ENCODE measurements around the gene MED13.

The MED13 gene

DNA sequence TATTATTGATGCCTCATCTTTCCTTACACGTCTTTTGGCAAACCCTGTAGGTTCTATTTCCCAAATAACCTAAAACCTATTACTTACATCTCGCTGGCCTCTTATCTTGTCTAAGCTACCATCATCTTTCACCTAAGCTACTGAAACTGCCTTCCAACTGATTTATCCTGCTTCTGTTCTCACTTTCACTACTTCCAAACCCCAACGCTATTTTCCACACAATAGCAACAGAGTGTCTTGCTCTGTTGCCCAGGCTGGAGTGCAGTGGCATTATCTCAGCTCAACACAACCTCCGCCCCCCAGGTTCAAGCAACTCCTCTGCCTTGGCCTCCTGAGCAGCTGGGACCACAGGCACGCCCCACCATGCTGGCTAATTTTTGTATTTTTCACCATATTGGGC is 84.5 kb downstream of the MED13 start:
- no peak for DNase-seq (ENCODE audit: insufficient read length)
- no peak for TF ChIP-seq POLR2A (IDR thresholded peaks at IDR 0.05; ENCODE audit: low read depth, low read length)
- TF ChIP-seq TAF1 (IDR thresholded peaks at IDR 0.05; ENCODE audit: borderline replicate concordance, low read depth, low read length), result no peak
- TF ChIP-seq POLR2AphosphoS5 (IDR thresholded peaks at IDR 0.05; ENCODE audit: low read depth, low read length), result no peak
- no peak for FAIRE-seq

DNA sequence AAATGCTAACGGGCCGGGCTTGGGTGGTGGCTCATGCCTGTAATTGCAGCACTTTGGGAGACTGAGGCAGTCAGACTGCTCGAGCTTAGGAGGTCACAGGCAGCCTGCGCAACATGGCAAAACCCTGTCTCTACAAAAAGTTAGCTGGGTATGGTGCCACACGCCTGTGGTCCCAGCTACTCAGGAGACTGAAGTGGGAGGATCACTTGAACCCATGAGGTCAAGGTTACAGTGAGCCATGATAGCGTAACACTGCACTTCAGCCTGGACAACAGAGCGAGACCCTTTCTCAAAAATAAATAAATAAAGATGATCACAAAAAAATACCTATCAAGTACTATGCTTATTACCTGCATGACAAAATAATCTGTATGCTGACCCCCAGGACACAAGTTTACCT is 91.0 kb downstream of the MED13 start:
- no peak for FAIRE-seq

DNA sequence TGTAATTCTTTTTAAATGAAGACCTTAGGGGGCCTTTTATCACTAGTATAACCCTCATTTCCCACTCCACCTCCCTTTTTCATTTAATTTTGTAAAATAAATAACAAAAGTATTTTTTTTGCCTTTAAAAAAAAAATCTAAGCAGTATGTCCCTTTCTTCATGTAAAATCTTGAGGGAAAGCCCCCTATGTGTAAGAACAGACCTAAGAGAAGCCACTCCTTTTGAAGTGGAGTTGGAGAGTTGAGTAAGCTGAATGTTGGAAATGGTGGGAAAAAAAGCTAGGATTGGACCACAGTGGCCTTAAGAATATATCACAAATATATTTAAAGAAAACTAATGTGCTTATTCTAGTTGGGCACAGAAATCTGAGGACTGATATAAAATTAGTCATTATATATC is 92.8 kb downstream of the MED13 start:
- DNase-seq (ENCODE audit: insufficient read length) (no peak), FAIRE-seq (no peak)
- TF ChIP-seq TAF1 (IDR thresholded peaks at IDR 0.05; ENCODE audit: borderline replicate concordance, low read depth, low read length) (no peak), POLR2AphosphoS5 (IDR thresholded peaks at IDR 0.05; ENCODE audit: low read depth, low read length) (no peak), POLR2A (IDR thresholded peaks at IDR 0.05; ENCODE audit: low read depth, low read length) (no peak)

More for the DNA sequence above, 91.0 kb downstream of the MED13 start:
- DNase-seq (ENCODE audit: insufficient read length), result no peak
- no peak for TF ChIP-seq TAF1 (IDR thresholded peaks at IDR 0.05; ENCODE audit: borderline replicate concordance, low read depth, low read length)
- no peak for TF ChIP-seq POLR2AphosphoS5 (IDR thresholded peaks at IDR 0.05; ENCODE audit: low read depth, low read length)
- TF ChIP-seq POLR2A (IDR thresholded peaks at IDR 0.05; ENCODE audit: low read depth, low read length), result no peak

DNA sequence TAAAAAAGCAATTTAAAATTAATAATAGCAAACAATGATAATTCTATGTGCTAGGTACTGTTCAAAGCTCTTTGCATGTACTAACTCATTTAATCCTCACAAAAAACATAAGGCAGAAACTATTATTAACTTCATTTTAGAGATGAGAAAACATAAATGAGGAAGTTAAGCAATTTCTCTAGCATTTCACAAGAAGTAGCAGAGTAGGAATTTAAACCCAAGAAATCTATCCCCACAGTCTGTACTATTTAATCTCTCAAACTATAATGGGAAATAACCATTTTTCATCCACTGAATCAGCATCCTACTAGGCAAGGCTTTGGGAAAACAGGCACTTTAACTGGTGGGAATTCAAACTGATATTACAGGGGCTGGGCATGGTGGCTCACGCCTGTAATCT is 95.0 kb downstream of the MED13 start:
- FAIRE-seq (no peak), DNase-seq (ENCODE audit: insufficient read length) (no peak)
- TF ChIP-seq POLR2AphosphoS5 (IDR thresholded peaks at IDR 0.05; ENCODE audit: low read depth, low read length), result no peak
- TF ChIP-seq POLR2A (IDR thresholded peaks at IDR 0.05; ENCODE audit: low read depth, low read length), result no peak
- no peak for TF ChIP-seq TAF1 (IDR thresholded peaks at IDR 0.05; ENCODE audit: borderline replicate concordance, low read depth, low read length)

DNA sequence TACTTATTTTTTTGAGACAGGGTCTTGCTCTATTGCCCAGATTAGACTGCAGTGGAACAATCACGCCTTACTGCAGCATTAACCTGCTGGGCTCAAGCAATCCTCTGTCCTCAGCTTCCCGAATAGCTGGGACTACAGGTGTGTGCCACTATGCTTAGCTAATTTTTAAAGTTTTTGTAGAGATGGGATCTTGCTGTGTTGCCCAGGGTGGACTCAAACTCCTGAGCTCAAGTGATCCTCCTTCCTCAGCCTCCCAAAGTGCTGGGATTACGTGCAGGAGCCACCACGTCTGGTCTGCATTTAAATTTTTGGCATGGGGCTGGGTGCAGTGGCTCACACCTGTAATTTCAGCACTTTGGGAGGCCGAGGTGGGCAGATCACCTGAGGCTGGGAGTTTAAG is 96.3 kb downstream of the MED13 start:
- DNase-seq (ENCODE audit: insufficient read length) (no peak), FAIRE-seq (no peak)

DNA sequence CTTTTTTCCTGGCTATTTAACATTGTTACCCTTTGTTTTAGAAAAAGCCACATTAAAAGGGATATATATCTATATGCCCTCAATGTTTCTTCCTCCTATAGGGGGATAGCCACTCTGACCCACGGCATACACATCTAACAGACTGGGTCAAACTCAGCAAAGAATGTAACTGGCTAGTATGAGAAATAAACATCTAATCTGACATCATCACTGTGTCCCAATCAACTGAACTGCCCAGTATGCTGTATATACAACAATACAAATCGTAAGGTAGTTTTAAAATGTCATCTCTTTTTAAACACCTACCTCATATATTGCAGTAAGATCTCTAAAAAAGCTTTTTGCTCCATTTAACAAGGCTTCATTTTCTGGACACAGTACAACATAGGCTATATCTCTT is 97.3 kb downstream of the MED13 start:
- no peak for TF ChIP-seq POLR2A (IDR thresholded peaks at IDR 0.05; ENCODE audit: low read depth, low read length)
- no peak for TF ChIP-seq TAF1 (IDR thresholded peaks at IDR 0.05; ENCODE audit: borderline replicate concordance, low read depth, low read length)
- no peak for TF ChIP-seq POLR2AphosphoS5 (IDR thresholded peaks at IDR 0.05; ENCODE audit: low read depth, low read length)
- FAIRE-seq (no peak), DNase-seq (ENCODE audit: insufficient read length) (no peak)

More for the DNA sequence above, 96.3 kb downstream of the MED13 start:
- TF ChIP-seq TAF1 (IDR thresholded peaks at IDR 0.05; ENCODE audit: borderline replicate concordance, low read depth, low read length) (no peak), POLR2A (IDR thresholded peaks at IDR 0.05; ENCODE audit: low read depth, low read length) (no peak), POLR2AphosphoS5 (IDR thresholded peaks at IDR 0.05; ENCODE audit: low read depth, low read length) (no peak)

DNA sequence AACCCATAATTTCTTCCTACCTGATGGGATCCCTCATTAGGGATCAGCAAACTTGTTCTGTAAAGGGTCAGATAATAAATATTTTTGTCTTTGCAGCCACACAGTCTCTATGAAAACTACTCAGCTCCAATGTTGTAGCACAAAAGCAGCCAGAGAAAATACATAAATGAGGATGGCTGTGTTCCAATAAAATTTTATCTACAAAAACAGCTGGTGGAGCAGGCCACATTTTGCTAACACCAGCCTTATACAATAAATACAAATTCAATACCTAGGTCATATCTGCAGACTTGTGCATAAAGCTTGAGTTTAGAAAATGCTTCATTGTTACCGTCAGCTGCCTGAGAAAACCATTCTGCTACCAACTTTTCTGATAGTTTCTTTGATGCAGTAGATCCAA is 98.9 kb downstream of the MED13 start:
- no peak for DNase-seq (ENCODE audit: insufficient read length)
- TF ChIP-seq TAF1 (IDR thresholded peaks at IDR 0.05; ENCODE audit: borderline replicate concordance, low read depth, low read length) (no peak), POLR2A (IDR thresholded peaks at IDR 0.05; ENCODE audit: low read depth, low read length) (no peak), POLR2AphosphoS5 (IDR thresholded peaks at IDR 0.05; ENCODE audit: low read depth, low read length) (no peak)
- FAIRE-seq, result no peak

DNA sequence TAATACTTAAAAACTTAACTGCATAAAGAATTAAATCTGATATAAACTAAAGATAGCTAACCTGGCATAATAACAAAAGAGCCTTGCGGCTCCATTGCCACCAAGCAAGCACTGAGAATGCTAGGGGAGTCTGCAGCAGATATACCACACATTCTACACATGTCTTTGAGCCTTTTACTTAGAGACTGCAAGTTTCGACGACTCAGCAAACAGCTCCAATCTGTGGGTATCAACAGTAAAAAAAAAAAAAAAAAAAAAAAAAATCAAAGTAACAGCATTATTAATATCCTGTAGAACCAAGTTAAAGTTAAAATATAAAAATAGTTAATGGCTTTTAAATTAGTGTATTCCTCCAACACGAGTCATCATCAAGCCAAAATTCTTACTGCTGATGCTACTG is 109.5 kb downstream of the MED13 start:
- FAIRE-seq (no peak), DNase-seq (ENCODE audit: insufficient read length) (no peak)
- no peak for TF ChIP-seq POLR2AphosphoS5 (IDR thresholded peaks at IDR 0.05; ENCODE audit: low read depth, low read length)
- TF ChIP-seq TAF1 (IDR thresholded peaks at IDR 0.05; ENCODE audit: borderline replicate concordance, low read depth, low read length), result no peak
- TF ChIP-seq POLR2A (IDR thresholded peaks at IDR 0.05; ENCODE audit: low read depth, low read length), result no peak

DNA sequence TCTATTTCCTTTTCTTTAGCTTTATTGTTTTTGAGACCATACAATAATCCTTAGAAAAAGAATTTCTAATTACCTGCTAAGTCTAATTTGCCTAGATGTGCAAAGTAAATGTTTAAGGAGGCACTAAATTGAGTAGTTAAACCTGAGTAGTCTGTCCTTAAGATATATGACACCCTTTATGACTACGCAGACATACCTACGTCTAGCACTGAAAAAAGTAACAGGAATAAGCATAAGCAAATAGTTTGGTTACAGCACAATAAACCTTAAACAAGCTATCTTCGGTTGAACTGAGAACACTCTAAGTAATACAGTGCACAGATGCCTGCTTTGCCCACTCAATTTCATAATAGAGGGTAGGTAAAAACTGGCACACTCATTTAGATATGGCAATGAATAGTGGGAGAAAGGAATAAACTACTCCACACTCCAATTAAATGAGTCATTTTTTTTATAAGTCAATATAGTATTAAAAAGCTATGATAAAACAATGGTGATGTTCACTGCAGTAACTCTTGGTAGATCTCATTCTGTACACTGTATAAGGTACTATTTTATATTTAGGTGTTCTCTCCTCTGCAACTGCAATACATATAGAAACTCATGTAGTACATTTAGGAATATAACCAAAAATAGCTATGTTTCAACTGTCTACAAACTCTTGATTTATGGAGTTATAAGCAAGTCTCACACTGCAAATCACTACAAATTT is 117.6 kb downstream of the MED13 start:
- DNase-seq (ENCODE audit: insufficient read length) (no peak), FAIRE-seq (no peak)
- no peak for TF ChIP-seq TAF1 (IDR thresholded peaks at IDR 0.05; ENCODE audit: borderline replicate concordance, low read depth, low read length)
- TF ChIP-seq POLR2A (IDR thresholded peaks at IDR 0.05; ENCODE audit: low read depth, low read length), result no peak
- no peak for TF ChIP-seq POLR2AphosphoS5 (IDR thresholded peaks at IDR 0.05; ENCODE audit: low read depth, low read length)

DNA sequence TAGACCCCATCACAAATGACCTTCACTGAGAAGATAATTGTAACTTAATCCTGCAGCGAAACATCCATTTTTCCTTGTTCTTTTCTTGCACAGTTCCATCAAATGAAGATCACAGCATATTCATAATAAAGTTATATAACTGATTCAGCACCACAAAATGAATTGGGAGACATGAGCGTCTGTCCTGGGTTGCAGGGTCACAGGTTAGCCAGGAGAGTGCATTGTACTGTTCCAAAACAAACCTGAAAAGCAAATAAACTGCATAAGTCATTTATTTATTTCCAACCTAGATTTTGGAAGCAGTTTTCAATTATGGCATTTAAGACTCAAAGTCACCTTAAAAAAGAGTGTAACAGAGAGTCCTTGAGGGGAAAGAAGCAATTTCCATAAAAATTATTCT is 118.7 kb downstream of the MED13 start:
- FAIRE-seq, result no peak
- TF ChIP-seq TAF1 (IDR thresholded peaks at IDR 0.05; ENCODE audit: borderline replicate concordance, low read depth, low read length) (no peak), POLR2AphosphoS5 (IDR thresholded peaks at IDR 0.05; ENCODE audit: low read depth, low read length) (no peak), POLR2A (IDR thresholded peaks at IDR 0.05; ENCODE audit: low read depth, low read length) (no peak)

DNA sequence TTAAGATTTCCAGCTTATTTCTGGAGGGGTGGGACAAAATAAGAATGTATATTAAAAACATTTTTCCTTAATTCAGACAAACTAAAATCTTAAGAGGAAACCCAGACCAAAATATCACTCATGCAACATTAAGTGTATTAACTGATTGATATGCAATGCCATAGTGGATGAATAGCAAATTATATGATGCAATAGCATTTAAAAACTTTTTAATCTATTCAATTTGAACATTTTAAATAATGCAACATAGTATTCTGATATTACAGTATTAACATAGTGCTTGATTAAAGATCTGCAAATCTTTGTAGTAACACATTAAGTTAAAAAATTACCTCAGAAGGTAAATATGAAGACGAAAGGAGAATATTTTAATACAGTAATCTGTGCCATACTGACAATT is 122.0 kb downstream of the MED13 start:
- no peak for FAIRE-seq
- TF ChIP-seq POLR2A (IDR thresholded peaks at IDR 0.05; ENCODE audit: low read depth, low read length) (no peak), TAF1 (IDR thresholded peaks at IDR 0.05; ENCODE audit: borderline replicate concordance, low read depth, low read length) (no peak), POLR2AphosphoS5 (IDR thresholded peaks at IDR 0.05; ENCODE audit: low read depth, low read length) (no peak)
- no peak for DNase-seq (ENCODE audit: insufficient read length)

More for the DNA sequence above, 118.7 kb downstream of the MED13 start:
- no peak for DNase-seq (ENCODE audit: insufficient read length)

DNA sequence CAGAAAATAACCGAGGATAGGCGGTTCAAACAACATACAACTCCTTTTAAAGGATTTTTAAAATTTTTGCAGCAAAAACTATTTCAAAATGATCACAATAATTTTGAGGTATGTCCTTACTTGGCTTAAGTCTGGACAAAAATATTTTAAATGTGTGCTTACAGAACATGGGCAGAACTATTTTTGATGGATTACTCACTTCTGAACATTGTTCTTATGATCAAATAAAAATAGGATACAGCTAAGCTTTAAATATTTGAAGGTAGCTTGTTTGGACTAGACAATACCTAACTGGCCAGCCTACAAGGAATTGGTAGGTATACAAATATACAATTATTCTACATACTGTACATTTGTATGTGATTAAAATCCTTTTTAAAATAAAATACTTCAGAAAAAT is 123.0 kb downstream of the MED13 start:
- DNase-seq (ENCODE audit: insufficient read length) (no peak), FAIRE-seq (no peak)
- TF ChIP-seq TAF1 (IDR thresholded peaks at IDR 0.05; ENCODE audit: borderline replicate concordance, low read depth, low read length) (no peak), POLR2A (IDR thresholded peaks at IDR 0.05; ENCODE audit: low read depth, low read length) (no peak), POLR2AphosphoS5 (IDR thresholded peaks at IDR 0.05; ENCODE audit: low read depth, low read length) (no peak)

All from GM12892 (cell line).